NCI-H774 (cell line): ENCODE results near the gene CDH2.

Experiments
- DNase-seq: peaks from one replicate; lab custom pipeline; 2025; lab: John Stamatoyannopoulos, UW

The CDH2 gene

GRCh38 chr18:28127228-28127627 lies 49.7 kb downstream of the CDH2 start:
- no peak for DNase-seq

GRCh38 chr18:28126768-28127167 lies 50.2 kb downstream of the CDH2 start:
- DNase-seq, result no peak

- no peak for DNase-seq
These were observed 51.9 kb downstream of the CDH2 start for GRCh38 chr18:28125051-28125450.

GRCh38 chr18:28124131-28125029 lies 52.5 kb downstream of the CDH2 start:
- no peak for DNase-seq

- DNase-seq, result no peak
These were observed 53.4 kb downstream of the CDH2 start for GRCh38 chr18:28123401-28124030.

GRCh38 chr18:28120828-28121515 lies 56.0 kb downstream of the CDH2 start:
- no peak for DNase-seq

GRCh38 chr18:28116461-28116860 lies 60.5 kb downstream of the CDH2 start:
- DNase-seq, result no peak

- DNase-seq, result no peak
These were observed 61.8 kb downstream of the CDH2 start for GRCh38 chr18:28115149-28115550.

GRCh38 chr18:28114472-28114871 lies 62.5 kb downstream of the CDH2 start:
- no peak for DNase-seq

GRCh38 chr18:28113271-28114029 lies 63.5 kb downstream of the CDH2 start:
- no peak for DNase-seq

- DNase-seq, result no peak
These were observed 64.9 kb downstream of the CDH2 start for GRCh38 chr18:28112056-28112470.

- DNase-seq, result no peak
These were observed 66.0 kb downstream of the CDH2 start for GRCh38 chr18:28110924-28111323.

GRCh38 chr18:28109781-28110560 lies 67.0 kb downstream of the CDH2 start:
- DNase-seq, result no peak

GRCh38 chr18:28108814-28109213 lies 68.1 kb downstream of the CDH2 start:
- DNase-seq, result no peak

GRCh38 chr18:28108254-28108653 lies 68.7 kb downstream of the CDH2 start:
- DNase-seq, result no peak

- no peak for DNase-seq
These were observed 77.7 kb downstream of the CDH2 start for GRCh38 chr18:28099237-28099636.

- no peak for DNase-seq
These were observed 81.3 kb downstream of the CDH2 start for GRCh38 chr18:28095631-28096030.

GRCh38 chr18:28095041-28095440 lies 81.9 kb downstream of the CDH2 start:
- DNase-seq, result no peak

GRCh38 chr18:28091197-28091596 lies 85.7 kb downstream of the CDH2 start:
- DNase-seq, result no peak

- no peak for DNase-seq
These were observed 88.5 kb downstream of the CDH2 start for GRCh38 chr18:28088477-28088876.
